ENCODE results near the gene LLGL1.
A peak's percentile ranks its signal among the peaks of the same experiment; 100 is the strongest.
"Not testable (repeated sequence)": the region's sequence is repeated elsewhere in the genome, so short reads cannot be mapped to it uniquely, and the experiment has no call there.

The LLGL1 gene

DNA sequence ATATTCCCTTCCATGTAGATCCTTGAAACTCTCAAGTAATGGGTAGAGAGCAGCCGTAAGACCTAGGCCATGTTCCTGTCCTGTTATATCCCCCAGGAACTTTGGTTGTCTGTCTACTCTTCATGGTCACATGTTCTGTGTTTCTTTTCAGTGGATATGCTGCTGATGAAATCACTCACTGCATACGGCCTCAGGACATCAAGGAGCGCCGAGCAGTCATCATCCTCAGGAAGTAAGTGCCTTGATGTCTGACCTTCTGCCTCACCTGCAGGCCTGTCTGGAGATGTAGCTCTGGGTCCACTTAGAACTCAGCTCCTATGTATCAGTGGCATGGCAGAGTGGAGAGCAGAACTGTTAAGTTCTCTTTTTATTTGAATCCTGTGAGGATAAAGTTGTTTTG lies 30.6 kb upstream of the LLGL1 start:
- no peak for DNase-seq

DNA sequence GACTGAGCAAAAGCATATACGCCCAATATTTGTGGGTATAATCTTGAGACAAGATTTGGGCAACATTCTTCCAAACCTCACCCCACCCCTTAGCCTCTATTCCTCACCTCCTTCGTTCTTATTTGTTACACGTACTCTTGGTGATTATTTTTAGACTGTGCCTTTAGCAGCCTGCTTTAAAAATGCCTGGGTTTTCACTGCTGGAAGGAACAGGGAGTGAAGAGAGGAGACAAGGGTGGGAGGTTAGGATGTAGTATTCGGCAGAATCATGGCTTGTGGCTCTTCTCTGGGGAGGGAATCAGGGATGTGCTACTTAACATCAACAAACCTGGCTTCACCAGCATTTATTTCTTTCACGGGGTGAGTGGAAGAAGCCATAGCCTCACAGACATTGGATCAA lies 30.2 kb upstream of the LLGL1 start:
- no peak for DNase-seq

GRCh38 chr17:18197535-18198194 lies 27.8 kb upstream of the LLGL1 start:
- DNase-seq: no peak

DNA sequence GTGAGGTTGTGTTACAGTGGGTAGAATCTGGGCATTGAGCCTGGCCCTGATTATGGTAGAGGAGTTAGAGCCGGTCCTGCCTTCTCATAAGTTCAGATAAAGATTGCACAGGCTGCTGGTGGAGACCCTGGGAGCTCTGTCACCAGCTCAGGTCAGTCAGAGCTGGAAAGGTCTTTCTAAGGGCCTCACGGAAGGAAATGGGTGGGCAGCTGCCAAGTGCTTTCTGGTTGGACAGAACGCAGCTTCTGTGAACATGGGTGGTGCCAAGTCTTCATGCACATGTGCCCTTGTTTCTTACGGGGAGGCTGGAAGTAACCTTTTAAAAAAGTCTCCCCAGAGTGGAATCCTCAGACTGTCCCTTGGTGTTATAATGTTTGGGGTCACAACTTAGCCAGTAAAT lies 26.9 kb upstream of the LLGL1 start:
- no peak for DNase-seq

DNA sequence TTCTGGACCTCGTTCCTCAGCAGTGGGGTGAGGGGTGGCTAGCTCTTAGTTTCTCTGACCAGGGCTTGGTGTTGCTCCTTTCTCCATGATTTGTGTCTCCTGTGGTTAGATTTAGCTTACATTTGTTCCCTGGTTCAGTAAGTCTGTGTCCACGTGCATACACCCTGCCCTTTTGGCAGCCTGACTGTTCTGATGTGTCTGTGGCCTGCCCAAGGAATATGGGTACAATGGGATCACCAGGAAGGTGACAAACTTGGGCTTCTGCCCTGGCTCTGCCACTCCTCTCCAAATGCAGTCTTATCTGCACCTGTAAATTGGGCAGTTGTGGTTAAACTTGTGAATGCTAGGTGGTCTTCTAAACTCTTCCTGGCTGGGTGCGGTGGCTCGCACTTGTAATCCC lies 24.3 kb upstream of the LLGL1 start:
- no peak for DNase-seq

DNA sequence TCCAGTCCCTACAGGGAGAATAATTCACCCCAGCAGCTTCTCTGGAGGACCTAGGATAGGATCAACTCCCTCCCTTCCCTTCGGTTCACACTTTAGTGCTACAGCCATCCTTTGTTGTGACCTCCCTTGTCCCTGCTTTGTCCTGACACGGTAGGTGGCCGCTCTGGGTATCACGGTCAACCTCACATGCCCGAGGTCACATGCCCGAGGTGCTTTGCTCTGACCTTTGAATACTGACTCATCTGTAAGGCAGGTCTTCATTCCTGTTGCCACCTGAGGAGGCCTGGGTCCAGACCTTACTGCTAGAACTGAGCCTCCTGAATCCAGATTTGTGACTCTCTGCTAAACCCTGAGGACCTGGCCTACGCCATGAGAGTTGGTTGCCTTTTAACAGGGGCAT lies 22.1 kb upstream of the LLGL1 start:
- DNase-seq: no peak

DNA sequence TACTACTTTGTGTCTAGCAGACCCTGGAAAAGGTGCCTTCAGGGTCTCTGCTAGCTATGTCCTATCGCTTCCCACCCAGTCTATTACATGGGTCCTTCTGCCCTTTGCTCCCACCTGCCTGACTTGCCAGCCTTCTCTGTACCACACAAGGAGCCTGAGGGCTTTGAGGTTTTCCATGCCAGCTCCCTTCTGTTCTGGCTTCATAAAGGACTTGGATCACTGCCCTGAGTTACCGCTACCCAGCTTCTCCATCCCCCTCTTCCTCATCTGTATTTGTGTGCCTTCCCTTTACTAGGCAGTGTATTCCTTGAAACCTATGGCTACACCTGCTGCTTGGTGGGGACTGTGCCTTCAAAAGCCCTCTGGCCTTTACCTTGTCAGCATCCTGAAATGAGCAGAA lies 19.6 kb upstream of the LLGL1 start:
- DNase-seq: no peak

GRCh38 chr17:18206962-18207361 lies 18.5 kb upstream of the LLGL1 start:
- no peak for DNase-seq

DNA sequence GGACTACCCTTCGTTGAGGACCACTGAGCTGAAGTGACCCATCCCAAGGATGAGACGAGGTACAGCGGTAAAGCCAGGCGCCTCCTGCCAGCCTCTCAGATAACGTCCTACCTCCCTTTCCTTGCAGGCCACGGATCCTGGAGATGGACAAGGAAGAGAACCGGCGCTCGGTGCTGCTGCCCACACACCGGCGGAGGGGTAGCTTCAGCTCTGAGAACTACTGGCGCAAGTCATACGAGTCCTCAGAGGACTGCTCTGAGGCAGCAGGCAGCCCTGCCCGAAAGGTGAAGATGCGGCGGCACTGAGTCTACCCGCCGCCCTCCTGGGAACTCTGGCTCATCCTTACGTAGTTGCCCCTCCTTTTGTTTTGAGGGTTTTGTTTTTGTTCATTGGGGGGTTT lies 17.3 kb upstream of the LLGL1 start:
- DNase-seq: no peak

DNA sequence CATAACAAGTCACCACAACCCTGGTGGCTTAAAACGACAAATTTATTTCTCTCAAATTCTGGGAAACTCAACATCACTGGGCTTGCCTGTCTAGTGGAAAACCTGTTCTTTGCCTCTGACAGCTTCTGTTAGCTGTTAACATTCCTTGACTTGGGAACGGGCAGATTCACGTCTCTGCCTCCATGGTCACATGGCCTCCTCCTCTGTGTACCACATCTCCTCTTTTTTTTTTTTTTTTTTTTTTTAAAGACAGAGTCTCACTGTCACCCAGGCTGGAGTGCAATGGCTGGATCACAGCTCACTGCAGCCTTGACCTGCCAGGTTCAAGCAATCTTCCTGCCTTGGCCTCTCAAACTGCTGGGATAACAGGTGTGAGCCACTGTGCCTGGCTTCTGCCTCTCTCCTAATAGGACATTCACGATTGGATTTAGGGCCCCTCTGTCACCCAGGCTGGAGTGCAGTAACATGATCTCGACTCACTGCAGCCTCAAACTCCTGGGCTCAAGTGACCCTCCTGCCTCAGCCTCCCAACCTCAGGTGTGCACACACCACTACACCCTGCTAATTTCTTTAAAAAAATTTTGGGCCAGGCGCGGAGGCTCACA lies 11.7 kb upstream of the LLGL1 start:
- no peak for DNase-seq

DNA sequence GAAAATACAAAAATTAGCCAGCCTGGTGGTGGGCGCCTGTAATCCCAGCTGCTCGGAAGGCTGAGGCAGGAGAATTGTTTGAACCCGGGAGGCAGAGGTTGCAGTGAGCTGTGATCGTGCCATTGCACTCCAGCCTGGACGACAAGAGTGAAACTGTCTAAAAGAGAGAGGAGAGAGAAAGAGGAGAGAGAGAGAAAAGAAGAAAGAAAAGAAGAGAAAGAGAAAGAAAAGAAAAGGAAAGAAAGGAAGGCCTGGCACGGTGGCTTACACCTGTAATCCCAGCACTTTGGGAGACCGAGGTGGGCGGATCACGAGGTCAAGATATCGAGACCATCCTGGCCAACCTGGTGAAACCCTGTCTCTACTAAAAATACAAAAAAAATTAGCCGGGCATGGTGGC lies 8.5 kb upstream of the LLGL1 start:
- not testable (repeated sequence) for DNase-seq

- DNase-seq: peak; percentile 46
Observed at GRCh38 chr17:18217412-18218015, 7.9 kb upstream of the LLGL1 start.

DNA sequence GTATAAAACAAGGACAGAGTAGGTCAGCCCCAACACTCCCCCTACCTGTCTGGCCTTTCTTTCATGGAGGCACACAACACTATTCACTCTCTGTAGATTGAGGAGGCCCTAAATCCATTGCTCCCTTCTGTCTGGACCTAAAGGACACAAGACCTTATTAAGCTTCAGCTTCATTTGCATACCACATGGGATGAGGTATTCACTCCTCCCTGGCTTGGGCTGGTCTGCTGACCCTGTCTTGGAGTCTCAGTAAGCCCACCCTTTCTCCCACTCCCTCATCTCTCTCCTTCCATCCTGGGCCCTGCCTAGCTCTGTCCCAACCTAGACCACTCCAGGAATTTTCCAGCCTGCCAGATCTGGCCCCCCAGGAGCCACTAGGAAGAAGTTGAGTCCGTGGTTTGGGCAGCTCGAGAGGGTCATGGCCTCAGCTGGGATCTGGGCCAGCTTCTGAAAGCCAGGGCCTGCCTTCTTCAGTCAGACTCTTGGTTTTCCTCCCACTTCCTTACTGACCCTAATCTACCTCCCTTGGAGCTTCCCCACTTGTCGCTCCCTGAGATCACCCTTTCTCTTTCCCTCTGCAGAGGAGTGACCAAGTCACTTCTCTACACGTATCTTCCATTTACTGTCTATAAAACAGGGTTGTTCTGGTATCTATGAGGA lies 6.5 kb upstream of the LLGL1 start:
- DNase-seq: peak; percentile 18

DNA sequence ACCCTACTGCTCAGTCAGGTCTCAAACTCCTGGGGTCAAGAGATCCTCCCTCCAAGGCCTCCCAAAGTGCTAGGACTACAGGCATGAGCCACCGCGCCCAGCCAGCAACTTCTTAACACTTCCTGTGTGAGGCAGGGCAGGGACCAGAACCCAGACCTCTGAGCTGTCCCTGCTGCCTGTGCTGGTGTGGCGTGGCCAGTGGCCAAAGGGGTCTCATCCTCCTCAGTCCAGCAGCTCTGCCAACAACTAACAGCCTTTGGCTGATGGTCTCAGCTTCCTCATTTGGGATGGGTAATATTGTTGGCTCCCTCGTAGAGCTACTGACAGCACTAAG lies 1.4 kb upstream of the LLGL1 start:
- DNase-seq: no peak

GRCh38 chr17:18224387-18225120 lies 881 bp upstream of the LLGL1 start:
- peak; percentile 53 for DNase-seq

- DNase-seq: no peak
Observed at GRCh38 chr17:18225642-18226283, 328 bp downstream of the LLGL1 start.

DNA sequence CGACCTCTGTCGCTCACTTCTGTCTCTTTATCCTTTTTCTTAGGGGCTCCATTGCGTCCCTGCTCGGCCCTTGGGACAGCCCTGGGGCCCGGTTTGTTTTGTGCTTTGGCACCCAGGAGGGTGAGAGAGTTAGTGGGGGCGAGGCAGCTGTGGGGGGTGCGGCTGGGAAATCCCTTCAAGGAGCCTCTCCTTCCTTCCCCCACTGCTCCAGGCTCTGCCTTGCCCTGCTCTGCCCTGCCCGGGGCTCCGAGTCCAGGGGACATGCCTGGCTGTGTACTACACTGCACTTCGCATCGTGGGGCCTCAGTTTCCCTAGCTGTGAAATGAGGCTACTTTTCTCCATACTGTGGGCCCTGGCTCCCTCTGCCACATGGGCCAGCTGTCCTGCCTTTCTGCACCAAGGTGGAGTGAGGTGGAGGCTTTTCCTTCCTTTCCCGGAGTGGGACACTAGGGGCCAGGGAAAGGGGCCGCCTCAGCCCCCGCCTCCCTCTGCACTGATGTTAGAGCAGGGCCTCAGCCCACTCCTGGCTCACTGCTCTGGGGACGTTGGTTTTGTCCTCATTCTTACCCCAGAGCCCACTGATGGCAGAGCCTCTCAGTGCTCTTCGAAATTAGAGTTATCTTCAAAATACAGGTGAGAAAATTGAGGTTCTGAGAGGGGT lies 980 bp downstream of the LLGL1 start:
- no peak for DNase-seq

- DNase-seq: no peak
Observed at GRCh38 chr17:18227635-18228034, 2.2 kb downstream of the LLGL1 start.

GRCh38 chr17:18228176-18228682 lies 2.8 kb downstream of the LLGL1 start:
- DNase-seq: no peak

DNA sequence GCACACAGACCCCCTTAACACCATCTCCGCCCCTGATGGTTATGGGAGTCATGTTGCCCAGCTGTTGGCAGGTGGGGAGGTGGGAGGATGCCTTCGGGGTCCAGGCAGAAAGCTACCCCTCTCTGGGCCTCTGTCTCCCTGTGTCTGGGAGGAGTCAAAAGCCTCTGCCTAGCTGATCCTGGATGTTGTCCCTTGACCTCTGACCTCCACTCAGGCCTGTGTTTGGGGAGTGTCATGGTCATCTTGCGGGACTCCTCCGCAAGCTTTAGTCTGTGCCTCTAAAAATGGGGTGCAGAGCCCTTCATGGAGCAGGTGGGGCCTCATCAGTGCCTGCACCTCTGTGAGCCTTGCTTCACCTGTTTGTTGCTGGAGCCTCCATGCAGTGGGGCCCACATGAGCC lies 3.8 kb downstream of the LLGL1 start:
- no peak for DNase-seq

GRCh38 chr17:18229771-18230170 lies 4.3 kb downstream of the LLGL1 start:
- DNase-seq: no peak

Measured in fibroblast of skin of right quadriceps (primary cell).